PC-3 (cell line): ENCODE data around the gene FAN1. TPM values are rescaled to one million over a fixed set of nuclear protein-coding genes. Genes with fewer than 3 reads are reported as not detected.

ENCODE experiments used
- ATAC-seq: fragments of 200-7000 bp; cut with Tn5 transposase; 2 replicates; pipeline ENCODE4 v1.9.1; 2020; ENCODE audit warnings: mild to moderate bottlenecking, moderate library complexity
- BruUV-seq: library from RNA; stranded (reverse); fragments of 400-500 nt; replicated peaks from 2 replicates; lab custom pipeline; 2021; lab: Mats Ljungman, UMichigan
- CTCF ChIA-PET: fragments of 300-600 bp; sonication (Branson Sonifier 250); formaldehyde crosslinking; loops from one replicate; lab custom pipeline; 2022; ENCODE audit warnings: antibody characterized with exemption; lab: Charles Lee
- POLR2A ChIA-PET: fragments of 300-600 bp; sonication (Branson Sonifier 250); formaldehyde crosslinking; loops from one replicate; lab custom pipeline; 2022; ENCODE audit warnings: antibody characterized with exemption; ENCODE audit not compliant: unreplicated experiment; lab: Charles Lee
- DNase-seq: peaks from one replicate; pipeline ENCODE4 v3.0.0-alpha.2; 2015
- H2AFZ ChIP-seq: fragments of 300-600 bp; sonication (generic); 2 replicates; pipeline ENCODE4 v1.6.0; 2016; ENCODE audit warnings: antibody characterized with exemption, low read length
- H3F3A ChIP-seq: fragments of 300-600 bp; sonication (generic); one replicate; pipeline ENCODE4 v1.6.0; 2017; ENCODE audit warnings: antibody characterized with exemption, low read length, control low read depth, mild to moderate bottlenecking; ENCODE audit not compliant: unreplicated experiment
- H3K27ac ChIP-seq: fragments of 300-600 bp; sonication (generic); 2 replicates; pipeline ENCODE4 v1.5.1; 2016; ENCODE audit warnings: mild to moderate bottlenecking, low read length
- H3K27me3 ChIP-seq: fragments of 300-600 bp; sonication (generic); 2 replicates; pipeline ENCODE4 v1.6.1; 2016; ENCODE audit warnings: low read length, mixed read lengths
- H3K36me3 ChIP-seq: fragments of 300-600 bp; sonication (generic); 2 replicates; pipeline ENCODE4 v1.6.1; 2016; ENCODE audit warnings: low read depth, mixed run types, low read length, mixed read lengths
- H3K4me1 ChIP-seq: fragments of 300-600 bp; sonication (generic); 2 replicates; pipeline ENCODE4 v1.5.1; 2016; ENCODE audit warnings: low read length; ENCODE audit not compliant: insufficient read depth
- H3K4me2 ChIP-seq: fragments of 300-600 bp; sonication (generic); 2 replicates; pipeline ENCODE4 v1.6.0; 2016; ENCODE audit warnings: low read length
- H3K4me3 ChIP-seq: fragments of 300-600 bp; sonication (generic); 2 replicates; pipeline ENCODE4 v1.5.1; 2016; ENCODE audit warnings: mild to moderate bottlenecking, low read length, mixed read lengths
- H3K79me2 ChIP-seq: fragments of 300-600 bp; sonication (generic); 2 replicates; pipeline ENCODE4 v1.6.1; 2017; ENCODE audit warnings: low read length, mixed read lengths
- H3K9ac ChIP-seq: fragments of 300-600 bp; sonication (generic); 2 replicates; pipeline ENCODE4 v1.6.0; 2016; ENCODE audit warnings: mild to moderate bottlenecking, low read length
- H3K9me2 ChIP-seq: fragments of 300-600 bp; sonication (generic); replicated peaks from 2 replicates; pipeline ENCODE4 v1.6.1; 2016; ENCODE audit warnings: mixed run types, low read length, mixed read lengths
- H3K9me3 ChIP-seq: fragments of 300-600 bp; sonication (generic); 2 replicates; pipeline ENCODE4 v1.6.1; 2016; ENCODE audit warnings: low read length, mixed read lengths
- H4K20me1 ChIP-seq: fragments of 300-600 bp; sonication (generic); 2 replicates; pipeline ENCODE4 v1.6.1; 2016; ENCODE audit warnings: low read length, mixed read lengths
- EZH2 ChIP-seq: fragments of 300-600 bp; sonication (generic); IDR thresholded peaks from one replicate; pipeline ENCODE4 v1.6.1; 2017; ENCODE audit warnings: antibody characterized with exemption, mild to moderate bottlenecking, low read length; ENCODE audit not compliant: unreplicated experiment
- EZH2phosphoT487 ChIP-seq: fragments of 300-600 bp; sonication (generic); IDR thresholded peaks from 2 replicates; pipeline ENCODE4 v1.6.1; 2018; ENCODE audit warnings: mild to moderate bottlenecking, antibody characterized with exemption, low read length, borderline replicate concordance
- intact Hi-C: fragments of 100-400 bp; cut with micrococcal nuclease; formaldehyde crosslinking; loops from 2 replicates; pipeline ENCODE4 v1.9.0; 2023
- total RNA-seq: library from RNA; depleted of rRNA; stranded (reverse); fragments of >200 nt; gene quantifications from 2 replicates; pipeline ENCODE4 v1.2.3, GENCODE V29; 2014
- TF ChIP-seq, protein P1 (sequence below): fragments of 300-600 bp; sonication (generic); conservative IDR thresholded peaks from 2 replicates; pipeline ENCODE4 v1.5.1; 2017; ENCODE audit warnings: antibody characterized with exemption, low read depth, mild to moderate bottlenecking, low read length

Gene FAN1
- total RNA-seq, 1 experiment from 2014 or later, result 16.4 TPM

DNA sequence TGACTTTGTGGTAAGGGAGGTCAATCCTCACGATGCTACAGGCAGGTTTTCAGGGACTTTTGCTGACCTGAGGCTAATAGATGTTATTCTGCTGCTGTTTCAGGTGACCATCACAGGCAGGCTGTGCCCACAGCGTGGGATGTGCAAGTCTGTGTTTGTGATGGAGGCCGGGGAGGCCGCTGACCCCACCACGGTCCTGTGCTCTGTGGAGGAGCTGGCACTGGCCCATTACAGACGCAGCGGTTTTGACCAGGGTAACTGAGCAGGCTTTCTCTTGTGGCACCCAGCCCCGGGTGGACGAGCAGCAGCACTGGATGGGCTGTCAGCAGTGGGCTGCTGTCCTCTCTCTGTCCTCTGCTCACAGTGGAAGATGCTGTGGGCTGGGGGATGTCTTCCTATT is 22.0 kb downstream of the FAN1 start:
- Histone ChIP-seq H3K9ac (no peak overlapping the region), H3K4me3 (no peak overlapping the region), H3K4me1 (peaks cover 10% of the 10 kb centered on the region), H3F3A (no peaks in the 10 kb centered on the region), H3K9me2 (no peaks in the 10 kb centered on the region), H3K9me3 (no peaks in the 10 kb centered on the region), H3K36me3 (peaks cover 33% of the 10 kb centered on the region; the same call in 1 of the 2 replicates), H3K79me2 (no peaks in the 10 kb centered on the region), H4K20me1 (no peaks in the 10 kb centered on the region), H2AFZ (no peak overlapping the region), H3K27me3 (no peaks in the 10 kb centered on the region), H3K4me2 (no peak overlapping the region), H3K27ac (no peak overlapping the region)
- no TSS peak for BruUV-seq
- ChIA-PET POLR2A (no interaction called here), CTCF (no interaction called here)
- DNase-seq, result no peak
- ATAC-seq, result no peak
- TF ChIP-seq EZH2 (no peak), EZH2phosphoT487 (no peak)
- TF ChIP-seq, protein P1, sequence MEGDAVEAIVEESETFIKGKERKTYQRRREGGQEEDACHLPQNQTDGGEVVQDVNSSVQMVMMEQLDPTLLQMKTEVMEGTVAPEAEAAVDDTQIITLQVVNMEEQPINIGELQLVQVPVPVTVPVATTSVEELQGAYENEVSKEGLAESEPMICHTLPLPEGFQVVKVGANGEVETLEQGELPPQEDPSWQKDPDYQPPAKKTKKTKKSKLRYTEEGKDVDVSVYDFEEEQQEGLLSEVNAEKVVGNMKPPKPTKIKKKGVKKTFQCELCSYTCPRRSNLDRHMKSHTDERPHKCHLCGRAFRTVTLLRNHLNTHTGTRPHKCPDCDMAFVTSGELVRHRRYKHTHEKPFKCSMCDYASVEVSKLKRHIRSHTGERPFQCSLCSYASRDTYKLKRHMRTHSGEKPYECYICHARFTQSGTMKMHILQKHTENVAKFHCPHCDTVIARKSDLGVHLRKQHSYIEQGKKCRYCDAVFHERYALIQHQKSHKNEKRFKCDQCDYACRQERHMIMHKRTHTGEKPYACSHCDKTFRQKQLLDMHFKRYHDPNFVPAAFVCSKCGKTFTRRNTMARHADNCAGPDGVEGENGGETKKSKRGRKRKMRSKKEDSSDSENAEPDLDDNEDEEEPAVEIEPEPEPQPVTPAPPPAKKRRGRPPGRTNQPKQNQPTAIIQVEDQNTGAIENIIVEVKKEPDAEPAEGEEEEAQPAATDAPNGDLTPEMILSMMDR, result no peak
- intact Hi-C loops, result no loop called here

DNA sequence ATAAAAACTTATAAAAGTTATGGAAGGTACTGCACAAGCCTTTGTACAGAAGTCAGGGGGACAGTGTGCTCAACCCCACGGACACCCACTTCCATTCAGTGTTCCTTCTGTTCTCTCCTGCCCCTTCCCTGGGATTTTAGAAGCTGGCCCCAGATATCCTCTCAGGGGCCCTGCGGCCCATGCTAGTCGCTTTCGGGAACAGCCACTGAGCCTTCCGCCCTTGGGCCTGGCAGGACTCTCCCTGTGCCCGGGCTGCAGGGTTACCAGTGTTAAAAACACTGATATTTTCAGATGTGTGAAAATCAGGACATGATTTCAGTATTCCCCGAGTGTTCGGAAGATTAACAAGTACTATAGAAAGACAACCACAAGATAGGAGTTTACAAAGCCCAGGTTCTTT is 22.4 kb downstream of the FAN1 start:
- H3K9ac ChIP-seq, result no peak overlapping the region
- H3F3A ChIP-seq, result no peaks in the 10 kb centered on the region
- peaks cover 10% of the 10 kb centered on the region for H3K4me1 ChIP-seq
- H3K27me3 ChIP-seq, result no peaks in the 10 kb centered on the region
- no peak overlapping the region for H3K4me2 ChIP-seq
- TF ChIP-seq EZH2 (no peak), EZH2phosphoT487 (no peak)
- TF ChIP-seq, protein P1, result no peak
- no peaks in the 10 kb centered on the region for H3K9me3 ChIP-seq
- H3K36me3 ChIP-seq, result peaks cover 30% of the 10 kb centered on the region; the same call in 1 of the 2 replicates
- BruUV-seq, result no TSS peak
- no peaks in the 10 kb centered on the region for H3K9me2 ChIP-seq
- H2AFZ ChIP-seq, result no peak overlapping the region
- H3K4me3 ChIP-seq, result no peak overlapping the region
- ATAC-seq (no peak), DNase-seq (no peak)
- intact Hi-C loops, result no loop called here
- no peaks in the 10 kb centered on the region for H4K20me1 ChIP-seq
- ChIA-PET POLR2A (no interaction called here), CTCF (no interaction called here)
- H3K79me2 ChIP-seq, result no peaks in the 10 kb centered on the region
- no peak overlapping the region for H3K27ac ChIP-seq

DNA sequence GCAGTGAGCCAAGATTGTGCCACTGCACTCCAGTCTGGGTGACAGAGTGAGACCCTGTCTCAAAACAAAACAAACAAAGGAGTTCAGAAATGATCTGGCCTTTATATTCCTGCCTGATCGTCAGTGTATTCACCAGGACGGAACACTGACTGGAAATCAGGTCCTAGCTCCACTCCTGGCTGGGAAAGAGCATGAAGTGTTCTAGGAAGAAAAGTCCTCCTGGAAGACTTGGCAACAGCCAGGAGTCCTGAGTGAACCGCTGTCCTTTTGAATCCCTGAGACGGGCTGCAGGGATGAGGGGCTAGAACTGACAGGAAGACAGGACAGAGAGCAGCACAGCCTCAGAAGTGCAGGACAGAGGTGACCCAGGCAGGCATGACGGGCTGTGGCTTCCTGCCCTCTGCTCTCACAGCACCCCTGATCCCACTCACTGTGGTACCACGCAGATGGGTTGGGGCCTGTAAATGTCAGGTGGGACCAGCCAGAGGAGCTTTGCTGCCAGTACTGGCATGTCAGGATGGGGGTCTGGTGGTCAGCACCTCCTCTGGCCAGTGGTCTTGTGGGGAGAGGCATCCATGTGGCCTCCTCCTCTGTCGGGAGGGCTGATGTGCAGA is 23.5 kb downstream of the FAN1 start:
- Histone ChIP-seq H3K79me2 (no peaks in the 10 kb centered on the region), H3K27me3 (no peaks in the 10 kb centered on the region), H3K4me2 (no peak overlapping the region), H3K4me1 (peaks cover 5% of the 10 kb centered on the region), H3F3A (no peaks in the 10 kb centered on the region), H3K9me2 (no peaks in the 10 kb centered on the region), H3K36me3 (peaks cover 20% of the 10 kb centered on the region; the same call in 1 of the 2 replicates), H2AFZ (no peak overlapping the region), H4K20me1 (no peaks in the 10 kb centered on the region), H3K9ac (no peak overlapping the region), H3K9me3 (no peaks in the 10 kb centered on the region), H3K27ac (no peak overlapping the region), H3K4me3 (no peak overlapping the region)
- ChIA-PET POLR2A (no interaction called here), CTCF (no interaction called here)
- DNase-seq, result no peak
- BruUV-seq, result no TSS peak
- intact Hi-C loops, result no loop called here
- TF ChIP-seq, protein P1, result no peak
- TF ChIP-seq EZH2phosphoT487 (no peak), EZH2 (no peak)
- ATAC-seq, result no peak
